HCT116 (cell line): ENCODE data around the gene ALG6. TPM values are rescaled to one million over a fixed set of nuclear protein-coding genes. Genes with fewer than 3 reads are reported as not detected.

Experiments used
- ATAC-seq: fragments of 200-7000 bp; cut with Tn5 transposase; 2 replicates; pipeline ENCODE4 v1.9.1; 2020; ENCODE audit warnings: mild to moderate bottlenecking, moderate library complexity
- BruUV-seq: library from RNA; stranded (reverse); fragments of 400-500 nt; replicated peaks from 2 replicates; lab custom pipeline; 2021; lab: Mats Ljungman, UMichigan
- CTCF ChIA-PET: fragments of 300-600 bp; sonication (Branson Sonifier 250); formaldehyde crosslinking; loops from one replicate; lab custom pipeline; 2021; ENCODE audit warnings: antibody characterized with exemption; lab: Charles Lee
- POLR2A ChIA-PET: fragments of 300-600, 350-600 bp; sonication (Branson Sonifier 250); formaldehyde crosslinking; loops from one replicate; lab custom pipeline; 2021; ENCODE audit warnings: antibody characterized with exemption; lab: Charles Lee
- RAD21 ChIA-PET, 2 experiments: fragments of 300-600 bp; sonication (Branson Sonifier 250); formaldehyde crosslinking; loops; one replicate each; lab custom pipeline; 2023; ENCODE audit warnings: low total read pairs in 2 of 2; ENCODE audit not compliant: uncharacterized antibody in 2 of 2, unreplicated experiment in 2 of 2, low non-redundant PET in 1 of 2; lab: Charles Lee
- DNase-seq: peaks from one replicate; pipeline ENCODE4 v3.0.0-alpha.2; 2010; ENCODE audit warnings: low read depth, low spot score
- H2AFZ ChIP-seq: fragments of 200-600 bp; shearing (Covaris generic), sonication (generic); 2 replicates; pipeline ENCODE4 v1.6.1; 2017; ENCODE audit warnings: low read depth, mixed run types, mixed read lengths, antibody characterized with exemption, low read length; ENCODE audit not compliant: poor library complexity, severe bottlenecking
- H3K27ac ChIP-seq: 2 replicates; pipeline ENCODE4 v1.5.1; 2012; ENCODE audit warnings: low read depth, low read length
- H3K27me3 ChIP-seq: fragments of 200-600 bp; sonication (generic); 2 replicates; pipeline ENCODE4 v1.6.1; 2016; ENCODE audit warnings: mixed run types, low read length, mixed read lengths; ENCODE audit not compliant: insufficient read depth
- H3K36me3 ChIP-seq, 2 experiments: fragments of 200-500 bp in 1 of 2; fragments of 200-600 bp in 1 of 2; sonication (Bioruptor generic) in 1 of 2; sonication (generic) in 1 of 2; 2 replicates each; pipeline versions ENCODE4 v1.5.1 to v1.6.1; 2014 to 2016; ENCODE audit warnings: low read length in 2 of 2, inconsistent platforms in 1 of 2, mixed read lengths in 1 of 2, mixed run types in 1 of 2; ENCODE audit not compliant: insufficient read depth in 2 of 2, control insufficient read depth in 1 of 2
- H3K4me1 ChIP-seq, 2 experiments: fragments of 200-600 bp in 1 of 2; sonication (generic) in 1 of 2; 2 replicates each; pipeline versions ENCODE4 v1.5.1 to v1.6.1; 2012 to 2017; ENCODE audit warnings: low read length in 2 of 2, inconsistent platforms in 1 of 2, mild to moderate bottlenecking in 1 of 2, mixed read lengths in 1 of 2, mixed run types in 1 of 2, moderate library complexity in 1 of 2; ENCODE audit not compliant: insufficient read depth in 2 of 2, control insufficient read depth in 1 of 2
- H3K4me2 ChIP-seq: fragments of 200-600 bp; sonication (generic); 2 replicates; pipeline ENCODE4 v1.6.1; 2017; ENCODE audit warnings: mixed run types, low read length, mixed read lengths
- H3K4me3 ChIP-seq, 2 experiments: fragments of 200-600 bp in 1 of 2; sonication (generic) in 1 of 2; replicated peaks in 1 of 2; 2 replicates each; pipeline ENCODE4 v1.5.1; 2011 to 2016; ENCODE audit warnings: low read length in 2 of 2, control low read depth in 1 of 2, low read depth in 1 of 2, mild to moderate bottlenecking in 1 of 2, mixed read lengths in 1 of 2, mixed run types in 1 of 2
- H3K79me2 ChIP-seq: fragments of 200-600 bp; sonication (generic); 2 replicates; pipeline ENCODE4 v1.6.1; 2017; ENCODE audit warnings: mild to moderate bottlenecking, mixed run types, low read length, moderate library complexity, mixed read lengths; ENCODE audit not compliant: insufficient read depth
- H3K9ac ChIP-seq: fragments of 200-600 bp; sonication (generic); 2 replicates; pipeline ENCODE4 v1.6.1; 2016; ENCODE audit warnings: low read length, mixed read lengths
- H3K9me2 ChIP-seq: fragments of 200-600 bp; sonication (generic), shearing (Covaris generic); 2 replicates; pipeline ENCODE4 v1.6.1; 2017; ENCODE audit warnings: mixed run types, mild to moderate bottlenecking, moderate library complexity; ENCODE audit not compliant: insufficient read depth
- H3K9me3 ChIP-seq, 2 experiments: fragments of 200-500 bp in 1 of 2; fragments of 200-600 bp in 1 of 2; sonication (Bioruptor generic) in 1 of 2; sonication (generic) in 1 of 2; 2 replicates each; pipeline ENCODE4 v1.6.1; 2014 to 2017; ENCODE audit warnings: low read length in 2 of 2, mixed read lengths in 2 of 2, inconsistent platforms in 1 of 2, low read depth in 1 of 2, mild to moderate bottlenecking in 1 of 2, mixed run types in 1 of 2, moderate library complexity in 1 of 2; ENCODE audit not compliant: control insufficient read depth in 1 of 2, insufficient read depth in 1 of 2
- H4K20me1 ChIP-seq: fragments of 200-600 bp; sonication (generic), shearing (Covaris generic); 2 replicates; pipeline ENCODE4 v1.6.1; 2017; ENCODE audit warnings: mixed run types, mild to moderate bottlenecking, moderate library complexity; ENCODE audit not compliant: insufficient read depth
- CBX3 ChIP-seq: IDR thresholded peaks from 2 replicates; pipeline ENCODE4 v1.6.1; 2012; ENCODE audit warnings: low read depth
- CEBPB ChIP-seq: IDR thresholded peaks from 2 replicates; pipeline ENCODE4 v1.6.1; 2012; ENCODE audit warnings: low read depth
- EZH2 ChIP-seq: fragments of 200-600 bp; sonication (generic); IDR thresholded peaks from 2 replicates; pipeline ENCODE4 v1.6.1; 2017; ENCODE audit warnings: antibody characterized with exemption, mixed run types
- EZH2phosphoT487 ChIP-seq: fragments of 200-600 bp; IDR thresholded peaks from 2 replicates; pipeline ENCODE4 v1.6.1; 2018; ENCODE audit warnings: antibody characterized with exemption, borderline replicate concordance
- FOSL1 ChIP-seq: IDR thresholded peaks from 2 replicates; pipeline ENCODE4 v1.6.1; 2012; ENCODE audit warnings: low read depth
- POLR2AphosphoS5 ChIP-seq: IDR thresholded peaks from 2 replicates; pipeline ENCODE4 v1.6.1; 2011; ENCODE audit warnings: mild to moderate bottlenecking, low read depth, low read length, moderate library complexity
- SIN3A ChIP-seq: IDR thresholded peaks from 2 replicates; pipeline ENCODE4 v1.6.1; 2012; ENCODE audit warnings: low read depth
- SP1 ChIP-seq: IDR thresholded peaks from 2 replicates; pipeline ENCODE4 v1.6.1; 2012; ENCODE audit warnings: low read depth
- SRF ChIP-seq: IDR thresholded peaks from 2 replicates; pipeline ENCODE4 v1.6.1; 2012; ENCODE audit warnings: low read depth
- TCF7L2 ChIP-seq: IDR thresholded peaks from 2 replicates; pipeline ENCODE4 v1.7.0; 2011; ENCODE audit warnings: borderline replicate concordance, inconsistent platforms; ENCODE audit not compliant: insufficient read depth, insufficient read length; ENCODE audit errors: extremely low read depth
- ZFX ChIP-seq: fragments of 450-650 bp; IDR thresholded peaks from 2 replicates; pipeline ENCODE4 v1.6.1; 2017
- ZNF274 ChIP-seq: fragments of 200-500 bp; sonication (Bioruptor generic); IDR thresholded peaks from 2 replicates; pipeline ENCODE4 v1.6.1; 2014; ENCODE audit warnings: mild to moderate bottlenecking, low read depth, low read length, inconsistent platforms
- intact Hi-C: fragments of 100-400 bp; cut with micrococcal nuclease; formaldehyde crosslinking; loops from 2 replicates; pipeline ENCODE4 v1.10.0; 2022
- total RNA-seq: library from RNA; stranded (reverse); gene quantifications from one replicate; pipeline ENCODE4 v1.2.1, GENCODE V29; 2021; ENCODE audit not compliant: unreplicated experiment
- TF ChIP-seq, protein P1 (sequence below): IDR thresholded peaks from 2 replicates; pipeline ENCODE4 v1.6.1; 2012
- TF ChIP-seq, protein P2 (sequence below), 3 experiments: fragments of 200-600 bp in 1 of 3; sonication (generic) in 1 of 3; IDR thresholded peaks in 2 of 3; conservative IDR thresholded peaks in 1 of 3; 2 replicates each; pipeline ENCODE4 v1.5.1; 2012 to 2017; ENCODE audit warnings: low read depth in 2 of 3, low read length in 2 of 3, antibody characterized with exemption in 1 of 3, borderline replicate concordance in 1 of 3, control low read depth in 1 of 3, mild to moderate bottlenecking in 1 of 3, mixed read lengths in 1 of 3, mixed run types in 1 of 3, moderate library complexity in 1 of 3; ENCODE audit not compliant: insufficient read depth in 1 of 3
- TF ChIP-seq, protein P3 (sequence below): IDR thresholded peaks from 2 replicates; pipeline ENCODE4 v1.6.1; 2012
- TF ChIP-seq, protein P4 (sequence below): IDR thresholded peaks from 2 replicates; pipeline ENCODE4 v1.6.1; 2012; ENCODE audit warnings: low read depth

Gene ALG6
- total RNA-seq, 1 experiment from 2014 or later: 14.7 TPM

DNA sequence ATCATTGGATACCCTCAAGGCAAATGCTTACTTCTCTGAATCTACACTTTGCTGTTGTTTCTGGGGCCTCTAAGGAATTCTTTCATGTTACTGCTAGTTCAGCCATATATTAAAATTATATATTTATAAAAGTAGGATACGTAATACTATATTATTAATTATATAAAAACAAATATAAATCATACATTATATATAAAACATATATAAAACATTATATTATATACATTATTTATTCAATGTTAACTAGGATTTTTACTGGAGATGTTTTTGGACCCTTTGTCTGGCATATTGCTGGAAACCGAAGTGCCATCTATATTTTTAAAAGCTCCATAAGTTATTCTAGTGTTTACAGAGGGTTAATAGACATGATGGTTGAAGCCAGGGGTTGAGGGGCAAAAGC lies 12.2 kb downstream of the ALG6 start (continued):
- TF ChIP-seq SIN3A (no peak), POLR2AphosphoS5 (no peak)
- TF ChIP-seq, protein P1, sequence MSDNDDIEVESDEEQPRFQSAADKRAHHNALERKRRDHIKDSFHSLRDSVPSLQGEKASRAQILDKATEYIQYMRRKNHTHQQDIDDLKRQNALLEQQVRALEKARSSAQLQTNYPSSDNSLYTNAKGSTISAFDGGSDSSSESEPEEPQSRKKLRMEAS: no peak
- TF ChIP-seq, protein P2, sequence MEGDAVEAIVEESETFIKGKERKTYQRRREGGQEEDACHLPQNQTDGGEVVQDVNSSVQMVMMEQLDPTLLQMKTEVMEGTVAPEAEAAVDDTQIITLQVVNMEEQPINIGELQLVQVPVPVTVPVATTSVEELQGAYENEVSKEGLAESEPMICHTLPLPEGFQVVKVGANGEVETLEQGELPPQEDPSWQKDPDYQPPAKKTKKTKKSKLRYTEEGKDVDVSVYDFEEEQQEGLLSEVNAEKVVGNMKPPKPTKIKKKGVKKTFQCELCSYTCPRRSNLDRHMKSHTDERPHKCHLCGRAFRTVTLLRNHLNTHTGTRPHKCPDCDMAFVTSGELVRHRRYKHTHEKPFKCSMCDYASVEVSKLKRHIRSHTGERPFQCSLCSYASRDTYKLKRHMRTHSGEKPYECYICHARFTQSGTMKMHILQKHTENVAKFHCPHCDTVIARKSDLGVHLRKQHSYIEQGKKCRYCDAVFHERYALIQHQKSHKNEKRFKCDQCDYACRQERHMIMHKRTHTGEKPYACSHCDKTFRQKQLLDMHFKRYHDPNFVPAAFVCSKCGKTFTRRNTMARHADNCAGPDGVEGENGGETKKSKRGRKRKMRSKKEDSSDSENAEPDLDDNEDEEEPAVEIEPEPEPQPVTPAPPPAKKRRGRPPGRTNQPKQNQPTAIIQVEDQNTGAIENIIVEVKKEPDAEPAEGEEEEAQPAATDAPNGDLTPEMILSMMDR (IDR thresholded peaks at IDR 0.05 in 2 of 3, conservative IDR thresholded peaks at IDR 0.05 in 1 of 3; ENCODE audit: borderline replicate concordance in 1 of 3, insufficient read depth in 1 of 3, low read depth in 2 of 3, low read length in 2 of 3): no peak

DNA sequence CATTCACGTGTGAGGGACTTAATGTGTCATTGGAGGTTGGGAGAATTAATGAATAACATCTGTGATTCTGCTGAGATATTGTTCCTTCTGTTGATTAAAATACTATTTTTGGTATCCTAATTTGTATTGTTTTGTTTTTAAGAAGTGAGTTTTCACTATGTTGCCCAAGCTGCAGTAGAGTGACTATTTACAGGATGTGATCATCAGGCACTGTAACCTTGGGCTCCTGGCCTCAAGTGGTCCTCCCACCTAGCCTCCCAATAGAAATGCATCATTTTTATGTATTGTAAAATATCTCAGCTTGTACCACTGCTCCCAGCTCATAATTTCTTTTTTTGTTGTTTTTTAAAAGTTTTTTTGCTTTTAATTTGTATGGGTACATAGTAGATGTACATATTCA lies 14.3 kb downstream of the ALG6 start:
- Histone ChIP-seq H4K20me1 (no peaks in the 10 kb centered on the region), H3K27me3 (no peaks in the 10 kb centered on the region), H3K4me3 (no peak overlapping the region), H2AFZ (no peak overlapping the region), H3K9me3 (no peaks in the 10 kb centered on the region), H3K9me2 (no peaks in the 10 kb centered on the region), H3K36me3 (no peaks in the 10 kb centered on the region), H3K9ac (no peak overlapping the region), H3K79me2 (peaks cover 9% of the 10 kb centered on the region; the same call in 1 of the 2 replicates), H3K4me1 (no peaks in the 10 kb centered on the region), H3K27ac (no peak overlapping the region), H3K4me2 (no peak overlapping the region)
- ChIA-PET CTCF (no interaction called here), POLR2A (no interaction called here), RAD21 (no interaction called here)
- TF ChIP-seq SRF (no peak), ZFX (no peak), TCF7L2 (no peak), EZH2 (no peak), EZH2phosphoT487 (no peak), FOSL1 (no peak), SP1 (no peak), ZNF274 (no peak), CEBPB (no peak), CBX3 (no peak)
- TF ChIP-seq, protein P3, sequence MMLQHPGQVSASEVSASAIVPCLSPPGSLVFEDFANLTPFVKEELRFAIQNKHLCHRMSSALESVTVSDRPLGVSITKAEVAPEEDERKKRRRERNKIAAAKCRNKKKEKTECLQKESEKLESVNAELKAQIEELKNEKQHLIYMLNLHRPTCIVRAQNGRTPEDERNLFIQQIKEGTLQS: no peak
- TF ChIP-seq, protein P4, sequence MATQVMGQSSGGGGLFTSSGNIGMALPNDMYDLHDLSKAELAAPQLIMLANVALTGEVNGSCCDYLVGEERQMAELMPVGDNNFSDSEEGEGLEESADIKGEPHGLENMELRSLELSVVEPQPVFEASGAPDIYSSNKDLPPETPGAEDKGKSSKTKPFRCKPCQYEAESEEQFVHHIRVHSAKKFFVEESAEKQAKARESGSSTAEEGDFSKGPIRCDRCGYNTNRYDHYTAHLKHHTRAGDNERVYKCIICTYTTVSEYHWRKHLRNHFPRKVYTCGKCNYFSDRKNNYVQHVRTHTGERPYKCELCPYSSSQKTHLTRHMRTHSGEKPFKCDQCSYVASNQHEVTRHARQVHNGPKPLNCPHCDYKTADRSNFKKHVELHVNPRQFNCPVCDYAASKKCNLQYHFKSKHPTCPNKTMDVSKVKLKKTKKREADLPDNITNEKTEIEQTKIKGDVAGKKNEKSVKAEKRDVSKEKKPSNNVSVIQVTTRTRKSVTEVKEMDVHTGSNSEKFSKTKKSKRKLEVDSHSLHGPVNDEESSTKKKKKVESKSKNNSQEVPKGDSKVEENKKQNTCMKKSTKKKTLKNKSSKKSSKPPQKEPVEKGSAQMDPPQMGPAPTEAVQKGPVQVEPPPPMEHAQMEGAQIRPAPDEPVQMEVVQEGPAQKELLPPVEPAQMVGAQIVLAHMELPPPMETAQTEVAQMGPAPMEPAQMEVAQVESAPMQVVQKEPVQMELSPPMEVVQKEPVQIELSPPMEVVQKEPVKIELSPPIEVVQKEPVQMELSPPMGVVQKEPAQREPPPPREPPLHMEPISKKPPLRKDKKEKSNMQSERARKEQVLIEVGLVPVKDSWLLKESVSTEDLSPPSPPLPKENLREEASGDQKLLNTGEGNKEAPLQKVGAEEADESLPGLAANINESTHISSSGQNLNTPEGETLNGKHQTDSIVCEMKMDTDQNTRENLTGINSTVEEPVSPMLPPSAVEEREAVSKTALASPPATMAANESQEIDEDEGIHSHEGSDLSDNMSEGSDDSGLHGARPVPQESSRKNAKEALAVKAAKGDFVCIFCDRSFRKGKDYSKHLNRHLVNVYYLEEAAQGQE: no peak
- TF ChIP-seq, protein P2 (IDR thresholded peaks at IDR 0.05 in 2 of 3, conservative IDR thresholded peaks at IDR 0.05 in 1 of 3; ENCODE audit: borderline replicate concordance in 1 of 3, insufficient read depth in 1 of 3, low read depth in 2 of 3, low read length in 2 of 3): no peak
- BruUV-seq: no TSS peak
- intact Hi-C loops: no loop called here
- ATAC-seq: no peak
- no peak for DNase-seq
